ENCODE measurements around the gene FAR2.

GRCh38 chr12:29238822-29239291 is 89.8 kb downstream of the FAR2 start:
- no peak for TF ChIP-seq CTCF (IDR thresholded peaks at IDR 0.05)
- TF ChIP-seq POLR2A (IDR thresholded peaks at IDR 0.05): no peak

Measured in upper lobe of left lung (tissue), 4 donors.